A549 (cell line): ENCODE results near the gene MEX3C.

Source experiments
- CHD2 ChIP-seq: fragments of 150-350 bp; IDR thresholded peaks from 2 replicates; pipeline ENCODE4 v1.6.1; 2014; ENCODE audit warnings: low read length; ENCODE audit not compliant: partially characterized antibody
- CTCF ChIP-seq: fragments of >200 bp; sonication (Bioruptor Twin); formaldehyde crosslinking; IDR thresholded peaks from 3 replicates; pipeline ENCODE4 v1.5.1; 2016
- E2F6 ChIP-seq: IDR thresholded peaks from 2 replicates; pipeline ENCODE4 v1.6.1; 2012; ENCODE audit warnings: low read depth, borderline replicate concordance
- EP300 ChIP-seq, 2 experiments: fragments of >200 bp; sonication (Bioruptor Twin); formaldehyde crosslinking; IDR thresholded peaks; 2 replicates in 1 of 2; 3 replicates in 1 of 2; pipeline ENCODE4 v1.6.1; 2016 to 2017
- MAFK ChIP-seq: fragments of 450-650 bp; IDR thresholded peaks from 2 replicates; pipeline ENCODE4 v1.6.1; 2014; ENCODE audit not compliant: partially characterized antibody
- NFE2L2 ChIP-seq: fragments of 150-350 bp; conservative IDR thresholded peaks from 2 replicates; pipeline ENCODE4 v1.6.1; 2014; ENCODE audit warnings: low read length
- POLR2A ChIP-seq: IDR thresholded peaks from 2 replicates; pipeline ENCODE4 v1.6.1; 2012; ENCODE audit warnings: mild to moderate bottlenecking, low read length
- REST ChIP-seq: fragments of 200-600 bp; sonication (generic); IDR thresholded peaks from 2 replicates; pipeline ENCODE4 v1.6.1; 2016; ENCODE audit warnings: antibody characterized with exemption, mild to moderate bottlenecking, moderate library complexity
- TF ChIP-seq, protein P1 (sequence below): fragments of 450-650 bp; IDR thresholded peaks from 2 replicates; pipeline ENCODE4 v1.6.1; 2014; ENCODE audit warnings: antibody characterized with exemption

- TF ChIP-seq CTCF (no peak), EP300 (IDR thresholded peaks at IDR 0.05) (no peak), MAFK (no peak), NFE2L2 (no peak), E2F6 (no peak), POLR2A (no peak), REST (no peak), CHD2 (no peak)
- TF ChIP-seq, protein P1, sequence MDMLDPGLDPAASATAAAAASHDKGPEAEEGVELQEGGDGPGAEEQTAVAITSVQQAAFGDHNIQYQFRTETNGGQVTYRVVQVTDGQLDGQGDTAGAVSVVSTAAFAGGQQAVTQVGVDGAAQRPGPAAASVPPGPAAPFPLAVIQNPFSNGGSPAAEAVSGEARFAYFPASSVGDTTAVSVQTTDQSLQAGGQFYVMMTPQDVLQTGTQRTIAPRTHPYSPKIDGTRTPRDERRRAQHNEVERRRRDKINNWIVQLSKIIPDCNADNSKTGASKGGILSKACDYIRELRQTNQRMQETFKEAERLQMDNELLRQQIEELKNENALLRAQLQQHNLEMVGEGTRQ: no peak
These were observed 6.3 kb downstream of the MEX3C start for GRCh38 chr18:51191128-51191717.
